Neural cell (in vitro differentiated cells): ENCODE data around the gene GATB. TPM values are rescaled to one million over a fixed set of nuclear protein-coding genes. Genes with fewer than 3 reads are reported as not detected.

Experiments
- H2AFZ ChIP-seq: fragments of 200-600, 300-800 bp; sonication (generic), shearing (Covaris generic); 2 replicates; pipeline ENCODE4 v1.6.0; 2014; ENCODE audit warnings: low read depth, mild to moderate bottlenecking, antibody characterized with exemption, low read length, moderate library complexity
- H3F3A ChIP-seq: fragments of 200-600 bp; shearing (Covaris generic); 2 replicates; pipeline ENCODE4 v1.6.1; 2016; ENCODE audit warnings: mild to moderate bottlenecking, moderate library complexity, mixed read lengths, antibody characterized with exemption, low read length; ENCODE audit not compliant: insufficient read depth, poor library complexity, severe bottlenecking
- H3K27ac ChIP-seq: fragments of 200-600, 300-800 bp; sonication (generic), shearing (Covaris generic); 2 replicates; pipeline ENCODE4 v1.5.1; 2014; ENCODE audit warnings: mild to moderate bottlenecking, low read length, moderate library complexity
- H3K27me3 ChIP-seq: fragments of 300-800, 200-600 bp; sonication (generic), shearing (Covaris generic); 2 replicates; pipeline ENCODE4 v1.6.0; 2014; ENCODE audit warnings: mild to moderate bottlenecking, low read depth, low read length, moderate library complexity; ENCODE audit not compliant: insufficient read depth
- H3K36me3 ChIP-seq: fragments of 300-800, 200-600 bp; sonication (generic), shearing (Covaris generic); 2 replicates; pipeline ENCODE4 v1.5.1; 2014; ENCODE audit warnings: mild to moderate bottlenecking, antibody characterized with exemption, low read length, moderate library complexity; ENCODE audit not compliant: insufficient read depth
- H3K4me2 ChIP-seq: fragments of 300-800, 200-600 bp; sonication (generic), shearing (Covaris generic); 2 replicates; pipeline ENCODE4 v1.6.0; 2014; ENCODE audit warnings: mild to moderate bottlenecking, low read length
- H3K4me3 ChIP-seq: fragments of 300-800, 200-600 bp; sonication (generic), shearing (Covaris generic); 2 replicates; pipeline ENCODE4 v1.5.1; 2014; ENCODE audit warnings: mild to moderate bottlenecking, low read length, moderate library complexity
- H3K79me2 ChIP-seq: fragments of 200-600 bp; shearing (Covaris generic); replicated peaks from 2 replicates; pipeline ENCODE4 v1.6.0; 2014; ENCODE audit warnings: mild to moderate bottlenecking, low read length, moderate library complexity; ENCODE audit not compliant: insufficient read depth
- H3K9ac ChIP-seq: fragments of 300-800, 200-600 bp; sonication (generic), shearing (Covaris generic); 2 replicates; pipeline ENCODE4 v1.6.1; 2016; ENCODE audit warnings: mild to moderate bottlenecking, low read length, mixed read lengths
- H3K9me2 ChIP-seq: fragments of 200-600 bp; shearing (Covaris generic); 2 replicates; pipeline ENCODE4 v1.6.1; 2016; ENCODE audit warnings: mild to moderate bottlenecking, low read length, mixed read lengths; ENCODE audit not compliant: insufficient read depth
- H3K9me3 ChIP-seq: fragments of 200-600, 300-800 bp; sonication (generic), shearing (Covaris generic); 2 replicates; pipeline ENCODE4 v1.6.1; 2016; ENCODE audit warnings: mild to moderate bottlenecking, mixed run types, low read length, moderate library complexity, mixed read lengths
- H4K20me1 ChIP-seq: fragments of 200-600 bp; shearing (Covaris generic); 2 replicates; pipeline ENCODE4 v1.6.1; 2016; ENCODE audit warnings: mild to moderate bottlenecking, mixed run types; ENCODE audit not compliant: insufficient read depth
- EP300 ChIP-seq: fragments of 450-650 bp; conservative IDR thresholded peaks from 2 replicates; pipeline ENCODE4 v1.6.1; 2014; ENCODE audit warnings: antibody characterized with exemption, mild to moderate bottlenecking, moderate library complexity; ENCODE audit not compliant: poor library complexity, severe bottlenecking
- EZH2 ChIP-seq: fragments of 200-600, 300-800 bp; shearing (Covaris generic), sonication (generic); IDR thresholded peaks from 2 replicates; pipeline ENCODE4 v1.6.1; 2014; ENCODE audit warnings: antibody characterized with exemption, low read length, borderline replicate concordance, mild to moderate bottlenecking; ENCODE audit not compliant: insufficient read depth, poor library complexity, severe bottlenecking
- MXI1 ChIP-seq: fragments of 450-650 bp; conservative IDR thresholded peaks from 2 replicates; pipeline ENCODE4 v1.6.1; 2014; ENCODE audit warnings: antibody characterized with exemption, mild to moderate bottlenecking; ENCODE audit not compliant: poor library complexity, severe bottlenecking
- POLR2AphosphoS5 ChIP-seq: IDR thresholded peaks from 2 replicates; pipeline ENCODE4 v1.6.1; 2012
- RAD21 ChIP-seq: fragments of 450-650 bp; conservative IDR thresholded peaks from 2 replicates; pipeline ENCODE4 v1.6.1; 2014; ENCODE audit warnings: antibody characterized with exemption, mild to moderate bottlenecking, moderate library complexity
- REST ChIP-seq: IDR thresholded peaks from 2 replicates; pipeline ENCODE4 v1.6.1; 2012; ENCODE audit warnings: borderline replicate concordance
- SMC3 ChIP-seq: fragments of 450-650 bp; conservative IDR thresholded peaks from 2 replicates; pipeline ENCODE4 v1.6.1; 2014; ENCODE audit warnings: antibody characterized with exemption, mild to moderate bottlenecking, moderate library complexity; ENCODE audit not compliant: poor library complexity
- TAF1 ChIP-seq: IDR thresholded peaks from 2 replicates; pipeline ENCODE4 v1.6.1; 2012; ENCODE audit warnings: low read depth
- polyA plus RNA-seq: library from polyadenylated mRNA; depleted of rRNA; stranded (reverse); fragments of >200 nt; gene quantifications from 2 replicates; pipeline ENCODE4 v1.2.3, GENCODE V29; 2014
- TF ChIP-seq, protein P1 (sequence below): fragments of 450-650 bp; IDR thresholded peaks from 2 replicates; pipeline ENCODE4 v1.5.1; 2014; ENCODE audit warnings: antibody characterized with exemption, mild to moderate bottlenecking, moderate library complexity; ENCODE audit not compliant: poor library complexity, severe bottlenecking

Gene GATB
- polyA plus RNA-seq, 1 donor from 2014 or later, result 15.3 TPM

DNA sequence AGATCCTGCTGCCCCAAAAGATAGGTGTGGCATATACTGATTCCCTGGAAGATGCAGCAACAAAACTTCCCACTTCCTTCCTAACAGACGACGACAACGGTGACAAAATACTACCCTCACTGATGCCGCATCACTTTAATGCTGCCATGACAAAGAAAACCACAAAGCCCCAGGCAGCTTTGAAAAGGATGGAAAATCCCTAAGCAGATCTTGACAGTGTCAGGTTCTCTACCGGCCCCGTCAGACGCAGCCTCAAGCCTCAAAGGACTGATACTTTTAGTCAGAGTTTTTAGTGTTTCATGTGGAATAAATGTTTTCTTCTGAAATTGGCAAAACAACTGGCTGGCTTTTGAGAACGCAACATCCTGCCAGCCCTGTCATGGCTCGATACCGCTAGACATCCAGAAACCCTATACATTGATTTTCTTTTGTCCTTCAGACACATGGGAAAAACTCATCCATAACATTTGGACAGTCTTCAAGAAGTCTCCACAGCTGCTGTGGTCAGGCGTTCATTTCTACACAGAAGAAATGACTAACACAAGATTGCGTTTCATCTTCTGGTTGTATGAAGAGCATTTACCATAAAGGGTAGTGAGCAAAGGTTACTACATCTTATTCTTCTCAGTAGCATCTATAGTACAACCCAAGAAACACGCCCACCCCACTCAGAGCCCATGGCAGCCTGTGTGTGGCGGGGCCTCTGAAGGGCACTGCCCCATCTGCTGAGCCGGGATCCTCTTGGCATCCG, 60.1 kb downstream of the GATB start:
- no peak overlapping the region for H3K27ac ChIP-seq
- H3K9me3 ChIP-seq, result no peaks in the 10 kb centered on the region
- no peaks in the 10 kb centered on the region for H3K36me3 ChIP-seq
- no peaks in the 10 kb centered on the region for H3K9me2 ChIP-seq
- no peak overlapping the region for H3K4me2 ChIP-seq
- H3F3A ChIP-seq, result no peaks in the 10 kb centered on the region
- TF ChIP-seq RAD21 (no peak), SMC3 (no peak), REST (no peak), EZH2 (no peak), TAF1 (no peak), EP300 (no peak), POLR2AphosphoS5 (no peak), MXI1 (no peak)
- TF ChIP-seq, protein P1, sequence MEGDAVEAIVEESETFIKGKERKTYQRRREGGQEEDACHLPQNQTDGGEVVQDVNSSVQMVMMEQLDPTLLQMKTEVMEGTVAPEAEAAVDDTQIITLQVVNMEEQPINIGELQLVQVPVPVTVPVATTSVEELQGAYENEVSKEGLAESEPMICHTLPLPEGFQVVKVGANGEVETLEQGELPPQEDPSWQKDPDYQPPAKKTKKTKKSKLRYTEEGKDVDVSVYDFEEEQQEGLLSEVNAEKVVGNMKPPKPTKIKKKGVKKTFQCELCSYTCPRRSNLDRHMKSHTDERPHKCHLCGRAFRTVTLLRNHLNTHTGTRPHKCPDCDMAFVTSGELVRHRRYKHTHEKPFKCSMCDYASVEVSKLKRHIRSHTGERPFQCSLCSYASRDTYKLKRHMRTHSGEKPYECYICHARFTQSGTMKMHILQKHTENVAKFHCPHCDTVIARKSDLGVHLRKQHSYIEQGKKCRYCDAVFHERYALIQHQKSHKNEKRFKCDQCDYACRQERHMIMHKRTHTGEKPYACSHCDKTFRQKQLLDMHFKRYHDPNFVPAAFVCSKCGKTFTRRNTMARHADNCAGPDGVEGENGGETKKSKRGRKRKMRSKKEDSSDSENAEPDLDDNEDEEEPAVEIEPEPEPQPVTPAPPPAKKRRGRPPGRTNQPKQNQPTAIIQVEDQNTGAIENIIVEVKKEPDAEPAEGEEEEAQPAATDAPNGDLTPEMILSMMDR, result no peak
- H3K4me3 ChIP-seq, result no peak overlapping the region
- H3K27me3 ChIP-seq, result no peaks in the 10 kb centered on the region
- no peak overlapping the region for H3K9ac ChIP-seq
- H3K79me2 ChIP-seq, result no peaks in the 10 kb centered on the region
- H2AFZ ChIP-seq, result no peak overlapping the region
- H4K20me1 ChIP-seq, result no peaks in the 10 kb centered on the region

GRCh38 chr4:151698213-151698612, 62.6 kb downstream of the GATB start:
- Histone ChIP-seq H3K9ac (no peak overlapping the region), H3K27ac (no peak overlapping the region), H3K27me3 (no peaks in the 10 kb centered on the region), H3K9me2 (no peaks in the 10 kb centered on the region), H3F3A (no peaks in the 10 kb centered on the region), H3K79me2 (no peaks in the 10 kb centered on the region), H3K9me3 (no peaks in the 10 kb centered on the region), H4K20me1 (no peaks in the 10 kb centered on the region), H3K36me3 (no peaks in the 10 kb centered on the region), H3K4me3 (no peak overlapping the region), H3K4me2 (no peak overlapping the region), H2AFZ (no peak overlapping the region)
- TF ChIP-seq RAD21 (no peak), TAF1 (no peak), POLR2AphosphoS5 (no peak), MXI1 (no peak), EZH2 (no peak), EP300 (no peak), REST (no peak), SMC3 (no peak)
- TF ChIP-seq, protein P1, result no peak
